NCI-H146 treated with DMSO at 0.1 percent for 48 hours (cell line): ENCODE results near the gene C16orf89.
"Not testable (repeated sequence)": the region's sequence is repeated elsewhere in the genome, so short reads cannot be mapped to it uniquely, and the experiment has no call there.

Source experiments
- DNase-seq: peaks from one replicate; lab custom pipeline; 2025; ENCODE audit not compliant: unreplicated experiment; lab: John Stamatoyannopoulos, UW

The C16orf89 gene

DNA sequence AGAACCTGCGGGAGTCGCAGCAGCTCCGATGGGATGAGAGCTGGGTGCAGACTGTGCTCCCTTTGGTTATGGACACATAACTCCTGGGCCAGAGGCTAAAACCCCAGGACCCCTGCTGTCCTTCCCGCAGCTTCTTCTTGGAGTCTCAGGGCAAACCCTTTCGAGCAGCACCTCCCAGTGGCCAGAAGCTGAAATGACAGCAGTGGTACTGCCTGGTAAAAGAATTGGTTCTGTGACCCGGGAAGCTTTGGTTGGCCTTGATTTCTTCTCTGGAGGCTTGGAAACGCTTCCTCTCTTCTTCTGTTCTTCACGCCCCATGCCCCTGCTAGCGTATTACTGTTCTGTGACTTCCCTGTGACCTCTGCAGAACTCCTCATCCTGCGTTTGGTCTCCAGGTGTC lies 19.0 kb upstream of the C16orf89 start:
- DNase-seq: peak; percentile 4

DNA sequence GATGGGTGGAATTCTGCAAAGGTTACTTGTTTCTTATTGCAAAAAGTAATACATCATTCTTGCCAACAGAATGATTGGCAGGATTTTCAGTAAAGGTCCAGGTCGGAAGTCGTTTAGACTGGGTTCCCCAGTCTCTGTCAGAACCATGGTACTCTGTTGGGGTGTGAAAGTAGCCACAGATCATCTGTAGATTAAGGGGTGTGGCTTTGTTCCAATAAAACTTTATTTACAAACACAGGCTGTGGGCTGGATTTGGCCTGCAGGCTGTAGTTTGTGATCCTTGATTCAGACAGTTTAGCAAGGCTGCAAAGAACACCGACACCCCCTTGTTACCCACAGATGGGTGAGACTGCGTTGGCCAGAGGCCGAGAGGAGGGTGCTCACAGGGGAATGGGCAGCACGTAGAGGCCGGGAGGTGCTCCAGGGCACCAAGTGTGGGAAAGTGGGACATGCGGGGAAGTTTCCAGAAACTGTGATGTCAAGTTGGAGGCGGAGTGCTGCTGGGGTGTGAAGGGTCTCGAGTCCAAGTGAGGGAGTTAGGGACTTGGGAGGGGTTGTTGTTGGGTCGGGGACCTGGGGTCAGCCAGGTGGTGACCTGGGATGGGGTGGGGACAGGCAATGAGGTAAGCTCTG lies 18.5 kb upstream of the C16orf89 start:
- not testable (repeated sequence) for DNase-seq

DNA sequence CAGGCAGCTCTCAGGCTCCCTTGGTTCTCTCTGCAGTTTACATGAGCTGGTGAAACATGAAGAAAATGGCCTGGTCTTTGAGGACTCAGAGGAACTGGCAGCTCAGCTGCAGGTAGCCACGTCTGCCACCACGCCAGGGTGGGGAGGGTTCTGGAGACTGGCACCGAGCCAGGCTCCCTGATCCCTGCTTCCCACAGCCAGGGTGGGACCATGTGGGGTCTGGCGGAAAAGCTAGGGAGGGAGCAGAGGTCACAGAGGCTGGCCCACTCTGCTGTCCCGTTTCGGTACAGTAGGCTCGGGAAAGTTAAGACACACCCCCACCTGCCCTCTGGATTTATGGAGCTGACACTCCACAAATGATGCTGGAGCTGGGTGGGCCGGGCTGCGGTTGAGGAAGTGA lies 17.9 kb upstream of the C16orf89 start:
- DNase-seq: not testable (repeated sequence)

DNA sequence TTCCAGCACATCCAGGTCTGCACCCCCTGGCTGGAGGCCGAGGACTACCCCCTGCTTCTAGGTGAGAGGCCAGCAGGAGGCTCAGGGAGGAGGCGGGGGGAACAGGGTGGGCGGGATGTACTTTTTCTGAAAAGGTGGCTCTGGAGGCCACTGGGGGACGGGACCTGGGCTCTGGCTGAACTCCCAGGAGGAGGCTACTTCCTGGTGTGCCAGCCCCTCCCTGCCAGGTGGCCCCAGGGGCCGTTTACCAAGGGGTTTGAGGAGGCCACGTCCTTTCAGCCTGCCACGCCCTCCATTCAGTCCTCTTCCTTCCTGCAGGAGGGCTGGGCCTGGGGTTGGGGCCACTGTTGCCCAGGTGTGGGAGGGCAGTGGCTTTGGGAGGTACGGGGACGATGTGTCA lies 15.2 kb upstream of the C16orf89 start:
- not testable (repeated sequence) for DNase-seq

DNA sequence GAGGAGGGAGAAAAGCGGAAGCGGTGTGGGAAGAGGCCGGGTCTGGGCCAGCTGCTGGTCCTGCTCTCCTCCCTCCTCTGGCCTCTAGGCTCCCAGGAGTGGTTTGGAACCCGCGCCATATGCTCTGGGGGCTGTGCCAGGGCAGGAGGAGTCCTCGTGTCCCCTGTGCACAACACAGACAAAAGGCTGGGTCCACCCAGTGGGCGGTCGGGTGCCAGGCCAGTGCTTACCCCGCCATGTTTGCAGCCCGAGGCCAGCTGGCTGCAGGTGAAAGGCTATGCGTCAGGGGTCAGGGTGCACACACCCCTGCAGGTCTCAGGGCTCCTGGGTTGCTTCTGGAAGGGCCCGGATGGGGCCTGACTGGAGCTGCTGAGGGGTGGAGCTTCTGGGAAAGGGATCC lies 14.7 kb upstream of the C16orf89 start:
- not testable (repeated sequence) for DNase-seq

DNA sequence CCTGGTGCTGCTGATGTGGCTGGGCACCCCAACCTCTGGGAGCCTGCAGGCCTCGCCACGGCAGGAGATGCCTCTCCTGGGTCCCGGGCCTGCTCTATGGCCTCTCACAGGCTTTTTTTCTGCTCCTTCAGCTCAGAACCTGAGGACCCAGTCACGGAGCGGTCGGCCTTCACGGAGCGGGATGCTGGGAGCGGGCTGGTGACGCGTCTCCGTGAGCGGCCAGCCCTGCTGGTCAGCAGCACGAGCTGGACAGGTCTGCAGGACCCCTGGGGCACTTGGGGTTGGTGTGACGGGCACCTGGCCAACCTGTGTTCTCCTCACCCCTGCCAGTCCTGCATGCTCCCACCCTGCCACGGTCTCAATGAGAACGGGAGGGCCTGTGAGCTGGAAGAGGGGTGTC lies 12.9 kb upstream of the C16orf89 start:
- DNase-seq: no peak

DNA sequence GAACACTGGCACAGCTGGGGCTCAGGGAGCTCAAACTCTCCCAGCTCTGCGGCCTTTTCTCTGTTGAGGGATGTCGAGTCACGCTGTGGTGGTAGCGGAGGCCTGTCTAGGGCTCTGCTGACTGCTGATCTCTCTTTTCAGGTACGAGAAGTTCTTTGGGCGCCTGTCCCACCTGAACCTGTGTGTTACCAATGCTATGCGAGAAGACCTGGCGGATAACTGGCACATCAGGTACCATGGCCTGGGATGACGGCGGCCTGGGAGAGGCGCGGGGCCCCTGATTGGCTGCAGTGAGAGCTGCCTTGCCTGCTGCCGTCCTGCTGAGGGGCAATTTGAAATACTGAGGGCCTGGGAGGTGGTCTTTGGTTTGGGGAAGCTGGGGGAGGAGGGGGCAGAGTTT lies 11.5 kb upstream of the C16orf89 start:
- DNase-seq: no peak

DNA sequence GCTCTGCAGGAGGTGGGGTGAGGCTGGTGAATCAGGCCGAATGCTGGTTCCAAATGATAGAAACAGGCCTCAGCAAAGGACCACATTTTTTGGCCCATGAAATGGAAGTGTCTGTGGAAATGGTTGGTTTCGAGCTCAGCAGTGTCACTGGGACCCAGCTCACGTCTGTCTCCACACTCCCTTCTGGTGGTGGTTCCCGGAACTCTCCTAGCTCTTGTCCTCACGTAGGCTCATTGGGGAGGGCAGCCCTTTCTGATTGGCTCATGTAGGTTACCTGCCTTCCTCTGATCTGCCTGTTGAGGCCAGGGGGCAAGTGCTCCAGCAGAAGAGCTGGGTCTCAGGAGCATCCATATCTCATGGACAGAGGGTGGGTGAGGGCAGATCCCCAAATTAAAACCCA lies 9.9 kb upstream of the C16orf89 start:
- no peak for DNase-seq

DNA sequence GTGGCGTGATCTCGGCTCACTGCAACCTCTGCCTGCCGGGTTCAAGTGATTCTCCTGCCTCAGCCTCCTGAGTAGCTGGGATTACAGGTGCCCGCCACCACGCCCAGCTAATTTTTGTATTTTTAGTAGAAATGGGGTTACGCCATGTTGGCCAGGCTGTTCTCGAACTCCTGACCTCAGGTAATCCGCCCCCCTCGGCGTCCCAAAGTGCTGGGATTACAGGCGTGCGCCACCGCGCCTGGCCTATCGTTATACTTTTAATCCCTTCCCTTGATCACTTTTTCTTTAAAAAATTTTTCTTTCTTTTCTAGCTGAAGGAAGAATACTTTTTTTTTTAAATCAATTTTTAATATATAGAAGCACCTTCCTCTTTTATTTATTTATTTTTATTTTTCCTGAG lies 8.0 kb upstream of the C16orf89 start:
- not testable (repeated sequence) for DNase-seq

DNA sequence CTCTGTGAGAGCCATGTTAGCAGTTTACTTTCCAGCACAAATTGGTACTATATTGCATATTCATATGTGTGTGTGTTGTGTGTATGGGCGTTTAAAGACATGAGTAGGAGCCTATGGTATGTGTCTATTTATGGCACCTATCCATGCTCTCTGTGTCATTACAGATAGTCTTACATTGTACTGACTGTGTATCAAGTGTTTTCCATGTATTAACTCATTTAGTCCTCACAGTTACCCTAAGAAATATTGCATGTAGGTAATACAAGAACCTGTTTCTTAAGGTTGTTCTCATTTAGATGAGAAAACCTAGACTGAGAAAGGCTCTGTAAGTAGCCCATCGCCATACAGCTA lies 7.5 kb upstream of the C16orf89 start:
- no peak for DNase-seq

DNA sequence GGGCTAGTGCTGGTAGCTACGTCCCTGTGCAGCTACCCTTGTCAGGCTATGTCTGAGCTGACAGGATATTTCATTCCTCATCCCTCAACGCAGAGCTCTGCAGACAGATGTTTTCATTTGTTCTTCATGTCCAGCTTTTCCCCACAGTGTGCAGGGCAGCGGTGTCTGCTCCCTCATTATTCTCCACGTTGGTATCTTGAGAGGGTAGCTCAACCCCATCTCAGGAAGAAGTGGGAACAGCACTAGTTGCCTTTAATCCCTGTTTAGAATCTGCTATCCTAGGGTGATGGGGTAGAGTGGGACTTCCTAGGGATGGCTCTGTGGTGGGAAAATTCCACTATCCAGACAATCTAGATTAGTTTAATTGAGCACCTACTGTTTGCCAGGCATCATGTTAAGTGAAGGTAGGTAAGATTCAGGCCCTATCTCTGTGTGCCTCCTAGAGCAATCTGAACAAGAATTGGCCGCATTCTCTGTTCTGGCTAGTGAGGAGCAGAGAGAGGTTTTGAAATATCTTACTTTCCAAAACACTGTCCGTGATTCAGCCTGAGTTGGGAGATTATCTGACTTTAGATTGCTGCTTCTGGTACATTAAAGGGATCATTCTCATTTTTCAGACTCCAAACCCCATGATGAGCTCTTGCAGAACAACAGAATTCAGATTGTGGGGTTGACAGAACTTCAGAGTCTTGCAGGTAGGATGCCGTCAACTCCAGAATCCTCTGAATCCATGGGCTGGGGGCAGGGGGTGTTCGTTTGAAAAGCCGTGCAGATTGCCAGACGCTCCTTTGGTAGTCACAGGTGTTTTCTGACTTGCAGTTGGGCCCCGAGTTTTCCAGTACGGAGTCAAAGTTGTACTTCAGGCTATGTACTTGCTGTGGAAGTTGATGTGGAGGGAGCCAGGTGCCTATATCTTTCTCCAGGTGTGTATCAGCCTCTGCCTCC lies 6.8 kb upstream of the C16orf89 start:
- DNase-seq: no peak

DNA sequence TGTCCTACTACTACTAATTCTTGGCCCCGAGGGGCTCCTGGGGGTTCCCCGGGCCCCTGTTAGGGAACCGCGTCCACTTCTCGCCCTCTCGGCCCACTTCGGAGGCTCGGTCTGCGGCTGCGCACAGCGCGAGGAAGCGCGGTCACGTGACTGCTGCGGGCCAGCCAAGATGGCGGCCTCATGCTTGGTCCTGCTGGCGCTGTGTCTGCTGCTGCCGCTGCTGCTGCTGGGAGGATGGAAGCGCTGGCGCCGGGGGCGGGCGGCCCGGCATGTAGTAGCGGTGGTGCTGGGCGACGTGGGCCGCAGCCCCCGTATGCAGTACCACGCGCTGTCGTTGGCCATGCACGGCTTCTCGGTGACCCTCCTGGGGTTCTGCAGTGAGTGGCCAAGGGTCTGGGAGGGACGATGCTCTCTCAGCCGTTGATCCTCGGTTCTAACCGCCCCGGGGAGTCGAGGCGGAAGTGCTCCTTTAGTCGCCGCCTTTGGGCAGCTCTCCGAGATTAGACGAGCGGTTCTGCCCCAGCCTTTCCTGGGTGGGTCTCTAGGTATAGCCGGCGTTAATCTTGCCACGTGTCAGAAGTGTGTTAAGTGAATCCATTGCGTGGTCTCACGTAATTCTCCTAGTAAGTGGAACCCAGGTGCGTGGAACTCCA lies 6.1 kb upstream of the C16orf89 start, which contains the start of gene ALG1:
Gene ALG1, plus strand, starts transcription at position 163 of the 653 bp plus-strand sequence. Its CDS starts 7 bp downstream, at position 170.
- DNase-seq: peak; percentile 75

DNA sequence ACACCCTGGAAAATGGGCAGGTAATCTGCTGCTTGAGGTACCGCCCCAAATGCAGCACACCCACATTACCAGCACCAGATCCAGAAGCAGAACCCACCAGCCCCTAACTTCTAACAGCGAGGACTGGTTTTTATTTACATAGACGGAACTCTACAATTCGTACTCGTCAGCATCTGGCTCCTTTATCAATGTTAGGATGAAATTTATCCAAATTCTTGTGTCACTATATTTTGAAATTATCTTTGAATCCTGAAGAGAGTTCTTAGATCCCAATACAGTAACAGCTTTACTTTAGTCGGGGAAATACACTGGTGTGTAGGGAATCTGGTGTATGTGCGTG lies 5.6 kb upstream of the C16orf89 start:
- no peak for DNase-seq

DNA sequence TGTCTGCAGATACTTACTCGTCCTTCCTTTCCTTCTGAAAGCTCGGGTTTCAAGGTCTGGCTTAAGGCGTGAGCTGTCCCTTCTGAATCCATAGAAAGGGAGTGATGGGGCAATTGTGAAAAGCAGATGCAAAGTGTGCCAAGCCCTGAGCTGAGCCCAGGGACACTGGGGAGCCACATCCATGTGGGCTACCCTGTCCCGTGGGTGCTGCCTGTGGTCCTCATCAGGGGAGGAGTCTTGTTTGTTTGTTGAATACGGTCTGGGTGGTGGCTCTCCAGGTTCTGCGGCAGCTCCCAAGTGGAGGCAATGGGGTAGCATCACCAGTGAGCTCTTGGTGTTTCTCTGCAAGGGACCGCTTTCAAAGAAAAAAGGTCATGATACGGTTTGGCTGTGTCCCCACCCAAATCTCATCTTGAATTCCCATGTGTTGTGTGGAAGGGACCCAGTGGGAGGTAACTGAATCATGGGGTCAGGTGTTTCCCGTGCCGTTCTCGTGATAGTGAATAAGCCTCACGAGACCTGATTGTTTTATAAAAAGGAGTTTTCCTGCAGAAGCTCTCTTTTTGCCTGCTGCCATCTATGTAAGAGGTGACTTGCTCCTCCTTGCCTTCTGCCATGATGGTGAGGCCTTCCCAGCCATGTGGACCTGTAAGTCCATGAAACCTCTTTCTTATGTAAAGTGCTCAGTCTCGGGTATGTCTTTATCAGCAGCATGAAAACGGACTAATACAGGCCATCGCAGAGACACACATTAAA lies 4.9 kb upstream of the C16orf89 start:
- no peak for DNase-seq

DNA sequence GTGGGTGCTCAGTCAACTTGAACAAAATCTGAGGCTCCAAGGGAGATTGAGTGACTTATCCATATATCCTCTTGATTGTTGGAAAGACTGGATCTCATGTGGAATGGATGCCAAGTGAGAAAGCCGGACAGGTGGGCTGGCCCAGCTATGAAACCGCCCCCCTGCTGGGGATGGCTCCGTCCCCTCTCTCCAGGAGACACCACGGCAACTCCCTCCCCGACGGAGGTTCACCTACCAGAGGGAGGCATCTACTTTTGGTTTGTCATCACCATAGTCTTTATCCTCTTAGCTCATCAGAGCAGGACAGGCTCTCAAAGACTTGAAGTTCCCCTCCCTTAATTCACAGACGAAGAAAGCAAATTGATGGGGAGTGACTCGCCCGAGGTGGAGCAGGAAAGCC lies 4.1 kb upstream of the C16orf89 start:
- DNase-seq: no peak

DNA sequence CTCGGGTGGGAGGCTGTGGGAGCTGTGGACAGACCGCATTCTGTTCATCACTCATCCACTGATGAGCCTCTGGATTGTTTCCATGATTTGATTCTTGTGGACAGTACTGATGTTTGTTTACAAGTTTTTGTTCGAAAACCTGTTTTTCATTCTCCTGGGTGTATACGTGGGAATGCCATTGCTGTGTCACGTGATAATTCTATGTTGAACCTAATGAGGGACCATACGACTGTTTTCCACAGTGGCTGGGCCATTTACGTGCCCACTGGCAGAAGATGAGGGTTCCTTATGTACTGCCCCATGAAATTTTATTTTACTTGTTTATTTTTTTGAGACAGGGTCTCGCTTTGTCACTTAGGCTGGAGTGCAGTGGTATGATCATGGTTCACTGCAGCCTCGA lies 3.3 kb upstream of the C16orf89 start:
- DNase-seq: no peak

DNA sequence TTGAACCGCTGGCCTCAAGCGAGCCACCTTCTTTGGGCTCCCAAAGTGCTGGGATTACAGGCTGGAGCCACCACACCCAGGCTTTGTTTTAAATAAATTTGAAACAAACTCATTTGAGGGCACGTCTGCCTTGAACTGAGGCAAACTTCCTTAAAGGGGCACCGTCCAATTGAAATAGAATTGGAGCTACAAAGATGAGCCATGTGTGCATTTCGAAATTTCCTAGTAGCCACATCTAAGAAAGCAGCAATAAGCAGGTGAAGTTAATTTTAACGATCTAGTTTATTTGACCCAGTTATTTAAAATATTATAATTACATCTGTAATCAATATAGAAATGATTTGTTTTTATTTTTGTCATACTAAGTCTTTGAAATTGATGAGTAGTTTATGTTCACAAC lies 755 bp upstream of the C16orf89 start:
- DNase-seq: no peak

DNA sequence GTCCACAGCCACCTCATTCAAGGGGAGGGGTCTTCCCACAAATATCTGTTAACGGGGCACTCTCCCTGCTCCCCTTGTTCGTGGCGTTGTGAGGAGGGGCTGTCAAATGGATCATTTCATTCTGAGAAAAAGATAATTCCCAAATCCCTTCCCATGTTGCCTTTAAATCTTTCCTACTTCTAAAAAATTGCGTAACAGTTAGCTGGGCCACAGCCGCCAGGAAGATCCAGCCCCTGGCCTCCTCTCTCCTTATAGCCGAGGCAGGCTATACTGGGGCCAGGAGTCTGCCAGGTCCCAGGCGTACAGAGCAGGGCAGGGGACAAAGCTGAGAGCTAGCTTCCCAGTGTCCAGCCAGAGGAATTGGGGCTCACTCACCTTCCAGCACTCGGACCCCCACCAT lies 430 bp downstream of the C16orf89 start:
- DNase-seq: no peak

DNA sequence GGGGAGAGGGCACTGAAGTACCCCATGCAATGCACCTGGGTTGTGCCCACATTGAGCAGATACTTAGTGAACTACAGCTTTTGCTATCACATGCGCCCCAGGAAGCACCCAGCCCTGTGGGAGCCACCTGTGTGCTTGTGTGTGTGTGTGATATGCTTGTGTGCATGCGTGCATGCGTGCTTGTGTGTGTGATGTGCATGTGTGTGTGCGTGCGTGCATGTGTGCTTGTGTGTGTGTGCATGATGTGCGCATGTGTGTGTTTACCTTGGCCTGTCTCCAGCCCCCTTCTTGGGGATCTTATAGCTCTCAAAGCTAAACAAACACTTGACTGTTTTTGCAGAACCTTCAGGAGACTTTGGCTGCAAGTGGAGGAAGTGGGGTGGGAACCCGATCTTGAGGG lies 841 bp downstream of the C16orf89 start:
- DNase-seq: no peak

DNA sequence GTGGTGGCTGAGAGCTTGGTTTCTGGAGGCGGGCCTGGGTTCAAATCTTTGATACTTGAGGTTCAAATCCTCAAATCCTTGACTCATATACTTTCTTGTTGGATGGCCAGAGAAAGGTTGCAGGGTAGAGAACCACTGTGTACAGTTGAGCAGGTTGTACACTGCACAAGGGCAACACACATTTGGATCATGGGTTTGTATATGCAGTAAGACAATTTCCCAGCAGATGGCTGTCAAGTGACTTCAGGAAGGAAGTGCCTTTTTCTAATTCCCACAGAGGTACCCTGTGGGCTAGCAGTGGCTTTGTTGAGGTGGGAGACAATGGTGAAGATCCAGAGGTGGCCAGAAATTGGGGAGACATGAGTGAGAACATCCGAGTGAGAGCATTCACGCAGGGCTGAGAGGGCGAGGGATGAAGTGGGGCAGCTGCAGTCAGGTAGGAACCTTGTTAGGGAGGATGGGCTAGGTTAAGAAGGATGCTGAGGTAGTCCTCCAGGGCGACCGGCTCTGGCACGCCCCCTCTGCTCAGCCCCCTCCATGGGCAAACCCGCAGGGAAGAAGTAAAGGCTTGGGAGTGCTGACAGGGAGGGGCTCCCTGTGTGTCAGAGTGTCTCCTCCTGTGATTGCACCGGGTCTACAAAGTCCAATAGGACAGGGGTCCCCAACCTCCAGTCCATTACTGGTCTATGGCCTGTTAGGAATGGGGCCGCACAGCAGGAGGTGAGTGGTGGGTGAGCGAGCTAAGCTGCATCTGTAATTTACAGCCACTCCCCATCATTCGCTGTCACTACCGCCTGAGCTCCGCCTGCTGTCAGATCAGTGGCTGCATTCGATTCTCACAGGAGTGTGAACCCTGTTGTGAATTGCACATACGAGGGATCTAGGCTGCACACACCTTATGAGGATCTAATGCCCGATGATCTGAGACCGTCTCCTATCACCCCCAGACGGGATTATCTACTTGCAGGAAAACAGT lies 2.7 kb downstream of the C16orf89 start:
- DNase-seq: no peak
